ENCODE measurements around the gene TBX15.

TBX15 gene

DNA sequence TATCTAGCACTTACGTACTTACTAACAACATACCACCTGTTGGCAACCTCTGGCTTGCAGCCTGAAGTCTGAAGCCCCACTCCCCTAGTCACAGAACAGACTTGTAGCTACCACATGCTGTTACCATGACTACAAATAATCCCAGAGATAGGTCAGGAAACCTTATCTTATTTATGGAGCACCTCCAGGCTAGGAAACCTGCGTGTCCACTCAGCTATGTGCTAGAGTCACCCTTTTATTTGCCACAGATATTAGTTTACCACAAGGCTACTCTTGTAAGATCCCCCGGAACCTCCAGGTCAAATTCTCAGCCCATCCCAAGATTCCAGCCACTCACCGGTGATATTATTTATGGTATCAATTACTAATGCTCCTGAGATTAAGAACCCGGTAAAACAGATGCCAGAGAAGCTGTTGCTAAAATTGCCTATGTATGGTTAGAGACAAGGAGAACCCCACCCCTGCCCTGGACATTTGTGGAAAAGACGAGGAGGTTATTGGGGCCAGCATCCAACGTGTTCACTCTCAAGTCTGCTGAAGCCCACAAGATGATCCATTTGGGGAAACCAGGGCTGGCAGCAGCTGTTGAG, 116.5 kb downstream of the TBX15 start:
- TF ChIP-seq ZFX (IDR thresholded peaks at IDR 0.05), result no peak
- TF ChIP-seq, protein P1, sequence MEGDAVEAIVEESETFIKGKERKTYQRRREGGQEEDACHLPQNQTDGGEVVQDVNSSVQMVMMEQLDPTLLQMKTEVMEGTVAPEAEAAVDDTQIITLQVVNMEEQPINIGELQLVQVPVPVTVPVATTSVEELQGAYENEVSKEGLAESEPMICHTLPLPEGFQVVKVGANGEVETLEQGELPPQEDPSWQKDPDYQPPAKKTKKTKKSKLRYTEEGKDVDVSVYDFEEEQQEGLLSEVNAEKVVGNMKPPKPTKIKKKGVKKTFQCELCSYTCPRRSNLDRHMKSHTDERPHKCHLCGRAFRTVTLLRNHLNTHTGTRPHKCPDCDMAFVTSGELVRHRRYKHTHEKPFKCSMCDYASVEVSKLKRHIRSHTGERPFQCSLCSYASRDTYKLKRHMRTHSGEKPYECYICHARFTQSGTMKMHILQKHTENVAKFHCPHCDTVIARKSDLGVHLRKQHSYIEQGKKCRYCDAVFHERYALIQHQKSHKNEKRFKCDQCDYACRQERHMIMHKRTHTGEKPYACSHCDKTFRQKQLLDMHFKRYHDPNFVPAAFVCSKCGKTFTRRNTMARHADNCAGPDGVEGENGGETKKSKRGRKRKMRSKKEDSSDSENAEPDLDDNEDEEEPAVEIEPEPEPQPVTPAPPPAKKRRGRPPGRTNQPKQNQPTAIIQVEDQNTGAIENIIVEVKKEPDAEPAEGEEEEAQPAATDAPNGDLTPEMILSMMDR (conservative IDR thresholded peaks at IDR 0.05), result no peak
- H3K27ac ChIP-seq, result no peak overlapping the region

DNA sequence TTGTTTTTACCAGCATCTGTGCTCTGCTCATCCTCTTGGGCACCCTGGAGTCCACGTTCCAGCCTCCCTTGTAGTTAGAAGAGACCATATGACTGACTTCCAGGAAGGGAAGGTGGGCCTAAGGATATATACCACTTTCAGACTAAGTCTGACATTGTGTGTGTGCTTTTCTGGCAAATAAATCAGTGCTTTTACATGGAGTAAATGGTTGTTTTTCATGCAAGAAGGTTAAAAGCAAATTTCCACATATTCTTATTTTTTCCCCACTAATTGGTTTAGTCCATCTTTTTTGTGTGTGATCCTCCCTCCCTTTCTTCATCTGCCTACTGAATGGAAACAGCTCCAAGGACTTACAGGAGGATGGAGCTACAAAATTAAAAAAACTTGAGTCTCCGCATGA, 119.8 kb downstream of the TBX15 start:
- H3K27ac ChIP-seq, result no peak overlapping the region
- no peak for TF ChIP-seq ZFX (IDR thresholded peaks at IDR 0.05)
- TF ChIP-seq, protein P1 (conservative IDR thresholded peaks at IDR 0.05), result no peak

DNA sequence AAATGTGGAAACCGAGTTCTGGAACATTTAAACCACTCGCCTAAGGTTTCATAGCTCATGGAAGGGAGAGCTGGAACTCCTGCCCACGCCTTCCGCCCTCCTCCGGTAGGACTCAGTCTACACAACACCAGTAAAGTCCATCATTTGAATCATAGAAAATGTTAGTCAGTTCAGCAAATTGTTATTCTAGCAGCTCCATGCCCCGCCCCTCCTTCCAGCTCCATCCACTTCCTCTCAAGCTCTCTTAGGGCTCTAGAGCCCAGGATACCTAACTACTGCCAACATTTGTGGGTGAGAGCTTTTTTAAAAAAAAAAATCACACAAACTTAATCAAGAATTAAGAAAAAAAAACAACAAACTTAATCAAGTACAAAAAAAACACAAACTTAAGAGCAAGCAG, 121.8 kb downstream of the TBX15 start:
- TF ChIP-seq, protein P1 (conservative IDR thresholded peaks at IDR 0.05), result no peak
- no peak for TF ChIP-seq ZFX (IDR thresholded peaks at IDR 0.05)

DNA sequence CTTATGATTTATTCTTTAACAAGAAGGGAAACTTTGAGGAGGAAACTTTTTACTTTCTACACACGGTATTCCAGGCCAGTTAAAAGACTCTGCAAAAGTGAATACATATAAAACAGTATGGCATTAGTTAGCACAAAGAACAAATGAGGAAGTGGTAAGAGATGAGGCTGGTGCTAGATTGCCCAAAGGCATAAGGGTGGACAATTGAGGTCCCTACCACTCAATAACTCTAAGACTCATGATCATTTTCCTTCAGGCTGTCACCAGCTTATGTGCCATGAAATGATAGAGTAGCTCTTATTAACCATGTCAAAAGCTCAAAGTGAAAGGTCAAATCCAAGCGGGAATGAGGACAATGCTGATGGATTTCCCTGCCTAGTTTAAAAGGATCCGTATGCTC, 124.5 kb downstream of the TBX15 start:
- H3K27ac ChIP-seq, result no peak overlapping the region
- TF ChIP-seq ZFX (IDR thresholded peaks at IDR 0.05), result no peak
- TF ChIP-seq, protein P1 (conservative IDR thresholded peaks at IDR 0.05), result no peak

More for the DNA sequence above, 121.8 kb downstream of the TBX15 start:
- no peak overlapping the region for H3K27ac ChIP-seq

DNA sequence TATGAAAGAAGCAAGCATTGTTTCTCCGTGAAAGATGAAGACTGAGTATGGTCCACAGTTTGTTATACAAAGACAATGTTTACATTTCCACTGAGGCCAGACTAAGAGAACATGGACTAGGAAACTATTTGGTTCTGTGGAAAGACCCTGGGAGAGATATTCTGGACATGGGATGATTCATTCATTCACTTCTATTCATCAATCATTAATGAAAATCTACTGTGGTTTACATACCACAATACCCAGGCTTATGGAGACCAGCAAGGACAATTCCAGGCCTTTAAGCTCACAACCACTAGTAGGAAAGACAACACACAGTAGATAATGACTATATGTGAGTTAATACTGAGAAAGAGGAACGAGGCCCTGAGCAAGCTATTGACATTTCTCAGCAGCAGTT, 125.4 kb downstream of the TBX15 start:
- no peak overlapping the region for H3K27ac ChIP-seq
- no peak for TF ChIP-seq ZFX (IDR thresholded peaks at IDR 0.05)
- TF ChIP-seq, protein P1 (conservative IDR thresholded peaks at IDR 0.05), result no peak

DNA sequence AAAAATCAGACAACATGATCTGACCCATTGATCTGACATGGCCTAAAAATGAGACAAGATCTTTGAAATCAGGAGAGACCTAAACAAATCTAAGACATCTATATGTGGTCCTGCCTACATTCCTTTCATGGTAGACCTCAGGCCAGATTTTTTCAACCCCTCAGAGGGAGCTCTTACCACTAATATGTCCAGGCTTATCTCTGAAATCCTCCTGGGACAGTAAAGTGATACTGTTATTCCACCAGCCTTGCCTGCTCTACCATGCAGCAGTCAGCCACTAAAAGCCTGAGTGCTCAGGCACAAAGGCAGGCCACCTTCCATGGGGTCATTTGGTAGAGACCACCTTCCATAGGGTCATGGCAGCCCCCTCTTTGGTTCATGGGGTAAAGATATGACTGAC, 126.9 kb downstream of the TBX15 start:
- TF ChIP-seq, protein P1 (conservative IDR thresholded peaks at IDR 0.05), result no peak
- TF ChIP-seq ZFX (IDR thresholded peaks at IDR 0.05), result no peak
- H3K27ac ChIP-seq, result no peak overlapping the region

DNA sequence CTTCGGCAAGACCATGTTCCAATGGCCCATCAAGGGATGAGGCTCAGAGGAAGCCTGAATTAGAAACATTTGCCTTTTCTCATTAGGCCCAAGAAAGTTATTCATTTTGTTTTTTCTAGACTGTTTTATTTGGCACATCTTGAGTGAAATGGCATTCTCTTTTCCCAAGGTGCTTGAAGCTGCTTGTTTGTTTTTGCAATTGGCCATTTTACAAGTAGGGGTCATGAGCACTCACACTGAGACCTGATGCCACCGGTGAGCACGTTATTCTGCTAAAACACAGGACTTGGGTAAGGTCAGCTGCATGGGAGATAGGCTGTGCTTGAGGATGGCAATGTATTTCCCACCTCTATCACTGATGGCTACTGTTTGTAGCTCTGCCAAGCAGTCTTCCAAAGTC, 128.1 kb downstream of the TBX15 start:
- TF ChIP-seq ZFX (IDR thresholded peaks at IDR 0.05), result no peak

DNA sequence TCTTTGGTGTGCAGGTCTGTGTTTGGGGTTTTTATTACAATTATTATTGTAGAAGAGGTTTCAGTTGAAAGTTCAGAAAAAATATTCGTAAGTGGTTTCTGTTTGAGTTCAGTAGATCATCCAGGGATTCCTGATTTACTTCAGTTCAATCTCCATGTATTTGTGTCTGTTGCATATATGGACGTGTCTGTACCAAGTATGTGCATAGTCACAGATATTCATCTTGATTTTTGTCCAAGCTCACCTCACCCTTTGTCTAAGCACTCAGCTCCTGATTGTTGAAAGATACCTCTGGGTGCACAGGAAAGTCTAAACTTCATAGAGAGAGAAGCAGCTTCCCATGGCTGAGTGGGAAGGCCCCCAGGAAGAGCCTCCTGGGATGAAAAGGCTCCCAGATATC, 141.7 kb downstream of the TBX15 start:
- no peak overlapping the region for H3K27ac ChIP-seq
- TF ChIP-seq, protein P1 (conservative IDR thresholded peaks at IDR 0.05), result no peak
- TF ChIP-seq ZFX (IDR thresholded peaks at IDR 0.05), result no peak

More for the DNA sequence above, 128.1 kb downstream of the TBX15 start:
- H3K27ac ChIP-seq, result no peak overlapping the region
